Kidney (tissue), 14 donors: ENCODE data around the gene HLA-DMA. TPM values are rescaled to one million over a fixed set of nuclear protein-coding genes. Genes with fewer than 3 reads are reported as not detected.

Source experiments
- DNase-seq, 5 donors: peaks; one replicate each; pipeline ENCODE4 v3.0.0-alpha.2; 2013 to 2020
- FAIRE-seq: peaks from 2 replicates; lab custom pipeline; 2012; peaks lifted over from hg19 to GRCh38; lab: Jason Lieb, UNC
- H3K27ac ChIP-seq, 2 donors: one replicate each; pipeline ENCODE4 v1.7.0; 2013; ENCODE audit warnings: low read depth in 2 of 2, low read length in 2 of 2, inconsistent platforms in 1 of 2
- H3K27me3 ChIP-seq: one replicate; pipeline ENCODE4 v1.7.1; 2013; ENCODE audit warnings: low read length, inconsistent platforms; ENCODE audit not compliant: control insufficient read depth, insufficient read depth
- H3K36me3 ChIP-seq, 3 donors: one replicate each; pipeline versions ENCODE4 v1.7.0 to v1.7.1; 2013; ENCODE audit warnings: low read length in 3 of 3, control low read depth in 1 of 3, inconsistent platforms in 1 of 3; ENCODE audit not compliant: insufficient read depth in 3 of 3, control insufficient read depth in 2 of 3
- H3K4me1 ChIP-seq, 3 donors: one replicate each; pipeline versions ENCODE4 v1.7.0 to v1.7.1; 2013; ENCODE audit warnings: low read length in 3 of 3, inconsistent platforms in 1 of 3, low read depth in 1 of 3; ENCODE audit not compliant: control insufficient read depth in 2 of 3, insufficient read depth in 2 of 3
- H3K4me3 ChIP-seq, 3 donors: one replicate each; pipeline versions ENCODE4 v1.7.0 to v1.8.1; 2013; ENCODE audit warnings: low read length in 3 of 3, control low read depth in 1 of 3, inconsistent platforms in 1 of 3
- H3K9ac ChIP-seq, 3 donors: one replicate each; pipeline versions ENCODE4 v1.7.0 to v1.7.1; 2013; ENCODE audit warnings: low read length in 3 of 3, control low read depth in 1 of 3, inconsistent platforms in 1 of 3
- H3K9me3 ChIP-seq, 3 donors: one replicate each; pipeline versions ENCODE4 v1.7.0 to v1.7.1; 2013; ENCODE audit warnings: low read length in 3 of 3, control low read depth in 1 of 3, inconsistent platforms in 1 of 3; ENCODE audit not compliant: control insufficient read depth in 2 of 3, insufficient read depth in 1 of 3
- CTCF ChIP-seq: IDR thresholded peaks from 3 replicates; pipeline ENCODE4 v1.5.1; 2012; ENCODE audit warnings: mild to moderate bottlenecking, moderate library complexity, borderline replicate concordance; ENCODE audit not compliant: insufficient read depth; ENCODE audit errors: extremely low read depth
- intact Hi-C: fragments of 100-400 bp; cut with DNase I; formaldehyde crosslinking; loops from one replicate; pipeline ENCODE4 v1.11.1; 2022
- polyA plus RNA-seq: library from polyadenylated mRNA; stranded (reverse); fragments of 350-450 nt; fragmentation: Illumina TruSeq; extraction: RNeasy Lipid Tissue Mini Kit (QIAGEN cat#74804); gene quantifications from one replicate; pipeline ENCODE4 v1.2.3, GENCODE V29; 2014; ENCODE audit warnings: low read depth, low replicate concordance; ENCODE audit not compliant: insufficient read depth
- total RNA-seq: library from RNA; stranded (reverse); fragmentation: NEBNext Ultra II Directional; extraction: Animal tissue kit (Norgen Biotek cat#: 25700); gene quantifications from one replicate; pipeline ENCODE4 v1.2.1, GENCODE V29; 2021
- donor health status: control.
- donor health status: control.
- donor health status: control.
- donor health status: control.
- donor health status: control.
- donor health status: DM: yes; HTN: yes; CAD: no.
- donor health status: Normal renal cell carcinoma (clear cell type).

HLA-DMA gene
- total and polyA plus RNA-seq, 2 donors from 2014 or later: 98.5 to 101 TPM

- no peaks in the 10 kb centered on the region for H3K27me3 ChIP-seq
- H3K4me3 ChIP-seq: peak overlapping the region; percentile 86 to 99 (median 90)
- DNase-seq (peak; percentile 90 to 98 (median 95)), FAIRE-seq (no peak)
- H3K9me3 ChIP-seq: no peaks in the 10 kb centered on the region
- peaks cover 5 to 24% (median 7%) of the 10 kb centered on the region in 3 donors for H3K36me3 ChIP-seq
- peak overlapping the region; percentile 100 for H3K27ac ChIP-seq
- TF ChIP-seq CTCF: no peak
- H3K9ac ChIP-seq: peak overlapping the region; percentile 82 to 100 (median 99)
- intact Hi-C loops: loop anchor here (10.0 kb wide), 1 partner anchor 75 kb away; no protein-coding TSS in a partner anchor
- peaks cover 10 to 16% (median 11%) of the 10 kb centered on the region in 3 donors for H3K4me1 ChIP-seq
Measured at GRCh38 chr6:32969685-32970412, 17.0 kb upstream of the HLA-DMA start.

GRCh38 chr6:32968867-32969684 is 16.2 kb upstream of the HLA-DMA start:
- no peak for TF ChIP-seq CTCF
- Histone ChIP-seq H3K27me3 (no peaks in the 10 kb centered on the region), H3K27ac (peak overlapping the region; percentile 100), H3K4me3 (peak overlapping the region; percentile 86 to 99 (median 90)), H3K9me3 (no peaks in the 10 kb centered on the region), H3K4me1 (peaks cover 10 to 13% (median 11%) of the 10 kb centered on the region in 3 donors), H3K9ac (peak overlapping the region; percentile 82 to 100 (median 99)), H3K36me3 (peaks cover 2 to 16% (median 2%) of the 10 kb centered on the region in 3 donors)
- intact Hi-C loops: no loop called here
- FAIRE-seq: no peak
- DNase-seq: peak; percentile 76 to 92 (median 91)

- no peak for FAIRE-seq
- H3K27me3 ChIP-seq: no peaks in the 10 kb centered on the region
Measured at GRCh38 chr6:32968093-32968866, 15.4 kb upstream of the HLA-DMA start, which contains the start of gene BRD2. BRD2 (plus strand) TSS chr6:32968594; CDS start chr6:32972899, 4,305 bp downstream.

More at GRCh38 chr6:32968093-32968866, 15.4 kb upstream of the HLA-DMA start, which contains the start of gene BRD2:
- peak within 1 kb of the TSS; percentile 100 for H3K27ac ChIP-seq
- H3K4me3 ChIP-seq: peak within 1 kb of the TSS; percentile 86 to 99 (median 90)
- no peaks in the 10 kb centered on the region for H3K9me3 ChIP-seq
- TF ChIP-seq CTCF: no peak
- H3K4me1 ChIP-seq: peaks cover 10 to 16% (median 11%) of the 10 kb centered on the region in 3 donors
- DNase-seq: peak; percentile 98 to 99 (median 99)
- peaks cover 2 to 10% (median 2%) of the 10 kb centered on the region in 3 donors for H3K36me3 ChIP-seq
- intact Hi-C loops: no loop called here
- peak within 1 kb of the TSS; percentile 82 to 100 (median 99) for H3K9ac ChIP-seq
